ENCODE measurements around the gene ANKS4B. TPM values are rescaled to one million over a fixed set of nuclear protein-coding genes. Genes with fewer than 3 reads are reported as not detected.

The ANKS4B gene
- total and polyA plus RNA-seq, 2 donors from 2014 or later, result 1.4 to 9.7 TPM

GRCh38 chr16:21222495-21223337 lies 10.8 kb upstream of the ANKS4B start:
- Histone ChIP-seq H3K27me3 (ENCODE audit: control insufficient read depth, insufficient read depth, low read length) (no peaks in the 10 kb centered on the region), H3K27ac (ENCODE audit: low read depth in 2 of 2, low read length in 2 of 2) (no peak overlapping the region), H3K9ac (ENCODE audit: low read length in 3 of 3) (no peak overlapping the region), H3K4me3 (ENCODE audit: low read length in 3 of 3) (no peak overlapping the region), H3K9me3 (ENCODE audit: control insufficient read depth in 2 of 3, insufficient read depth in 1 of 3, low read length in 3 of 3) (no peaks in the 10 kb centered on the region), H3K36me3 (ENCODE audit: control insufficient read depth in 2 of 3, insufficient read depth in 3 of 3, low read length in 3 of 3) (no peaks in the 10 kb centered on the region), H3K4me1 (ENCODE audit: control insufficient read depth in 2 of 3, insufficient read depth in 2 of 3, low read depth in 1 of 3, low read length in 3 of 3) (no peaks in the 10 kb centered on the region)
- TF ChIP-seq CTCF (IDR thresholded peaks at IDR 0.05; ENCODE audit: borderline replicate concordance, extremely low read depth, insufficient read depth), result no peak
- DNase-seq, result peak in 2 of 5 donors; percentile 19 to 43
- intact Hi-C loops (cut with DNase I), result no loop called here
- no peak for FAIRE-seq

- H3K4me3 ChIP-seq (ENCODE audit: low read length in 3 of 3), result no peak overlapping the region
- DNase-seq (no peak), FAIRE-seq (no peak)
- intact Hi-C loops (cut with DNase I), result no loop called here
- TF ChIP-seq CTCF (IDR thresholded peaks at IDR 0.05; ENCODE audit: borderline replicate concordance, extremely low read depth, insufficient read depth), result no peak
- H3K27ac ChIP-seq (ENCODE audit: low read depth in 2 of 2, low read length in 2 of 2), result no peak overlapping the region
- H3K36me3 ChIP-seq (ENCODE audit: control insufficient read depth in 2 of 3, insufficient read depth in 3 of 3, low read length in 3 of 3), result no peaks in the 10 kb centered on the region
- no peak overlapping the region for H3K9ac ChIP-seq (ENCODE audit: low read length in 3 of 3)
- no peaks in the 10 kb centered on the region for H3K27me3 ChIP-seq (ENCODE audit: control insufficient read depth, insufficient read depth, low read length)
- no peaks in the 10 kb centered on the region for H3K9me3 ChIP-seq (ENCODE audit: control insufficient read depth in 2 of 3, insufficient read depth in 1 of 3, low read length in 3 of 3)
- no peaks in the 10 kb centered on the region for H3K4me1 ChIP-seq (ENCODE audit: control insufficient read depth in 2 of 3, insufficient read depth in 2 of 3, low read depth in 1 of 3, low read length in 3 of 3)
Measured at GRCh38 chr16:21223787-21224186, 9.7 kb upstream of the ANKS4B start.

DNA sequence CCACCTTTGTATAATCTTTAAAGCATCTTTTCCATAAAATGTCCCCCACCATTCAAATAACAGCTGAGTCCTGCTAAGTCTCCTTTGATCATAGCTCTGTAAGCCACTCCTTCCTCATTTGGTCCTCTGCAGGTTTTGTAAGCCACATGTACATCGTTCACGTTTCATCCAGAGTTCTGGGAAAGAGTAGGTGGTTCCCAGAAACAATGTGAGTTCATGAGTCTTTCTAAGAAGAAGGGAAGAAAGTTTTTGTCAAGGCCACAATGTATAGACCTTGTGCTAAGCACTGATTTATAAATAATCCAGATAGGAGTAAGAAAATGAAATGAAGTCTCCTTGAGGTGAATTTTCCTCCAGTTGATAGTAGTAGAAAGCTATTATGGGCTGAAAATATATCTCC lies 8.7 kb upstream of the ANKS4B start:
- DNase-seq (no peak), FAIRE-seq (no peak)
- intact Hi-C loops (cut with DNase I), result no loop called here
- no peak for TF ChIP-seq CTCF (IDR thresholded peaks at IDR 0.05; ENCODE audit: borderline replicate concordance, extremely low read depth, insufficient read depth)
- Histone ChIP-seq H3K9ac (ENCODE audit: low read length in 3 of 3) (no peak overlapping the region), H3K36me3 (ENCODE audit: control insufficient read depth in 2 of 3, insufficient read depth in 3 of 3, low read length in 3 of 3) (no peaks in the 10 kb centered on the region), H3K9me3 (ENCODE audit: control insufficient read depth in 2 of 3, insufficient read depth in 1 of 3, low read length in 3 of 3) (no peaks in the 10 kb centered on the region), H3K27ac (ENCODE audit: low read depth in 2 of 2, low read length in 2 of 2) (no peak overlapping the region), H3K27me3 (ENCODE audit: control insufficient read depth, insufficient read depth, low read length) (no peaks in the 10 kb centered on the region), H3K4me3 (ENCODE audit: low read length in 3 of 3) (no peak overlapping the region), H3K4me1 (ENCODE audit: control insufficient read depth in 2 of 3, insufficient read depth in 2 of 3, low read depth in 1 of 3, low read length in 3 of 3) (no peaks in the 10 kb centered on the region)
